ENCODE measurements around the gene BOC. TPM values are rescaled to one million over a fixed set of nuclear protein-coding genes. Genes with fewer than 3 reads are reported as not detected.
A peak's percentile ranks its signal among the peaks of the same experiment; 100 is the strongest.

Gene BOC
- total RNA-seq, 3 donors from 2014 or later, result 48.8 to 56.6 (median 55.1) TPM

DNA sequence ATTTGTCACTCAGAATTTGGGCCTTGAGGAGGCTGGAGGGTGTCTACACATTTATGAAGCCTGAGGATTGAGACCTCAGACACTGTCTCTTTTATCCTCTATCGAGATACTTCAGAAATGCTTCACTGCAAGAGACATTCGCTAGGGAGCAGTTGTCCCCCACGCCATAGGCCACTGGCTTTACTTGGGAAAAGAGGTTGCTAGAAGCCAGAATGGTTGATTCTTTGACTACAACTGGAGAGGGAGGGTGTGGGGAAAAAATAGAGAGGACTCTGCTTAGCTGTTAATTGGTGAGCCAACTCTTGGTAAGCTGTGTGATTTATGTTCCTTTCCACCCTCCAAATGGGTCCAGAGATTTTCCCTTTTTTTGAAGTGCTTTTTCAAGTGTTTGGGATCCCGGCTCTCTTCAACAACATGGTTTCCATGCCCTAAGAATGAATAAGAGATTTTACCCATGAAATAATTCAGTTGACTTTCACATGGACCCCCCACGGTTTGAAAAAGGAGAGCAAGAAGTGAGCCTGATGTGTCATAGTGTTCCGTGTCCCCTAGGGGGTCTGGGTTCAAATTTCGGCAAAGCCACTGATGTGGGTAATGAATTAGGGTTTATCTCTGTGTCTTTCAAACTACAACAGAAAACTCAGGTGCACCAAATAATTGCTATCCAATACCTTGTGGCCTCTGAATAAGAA is 2.7 kb downstream of the BOC start:
- H3K4me3 ChIP-seq, result peak overlapping the region; percentile 77 to 86 (median 85)
- DNase-seq (ENCODE audit: low spot score in 2 of 2), result no peak
- TF ChIP-seq CTCF (IDR thresholded peaks at IDR 0.05) (peak in 1 of 3 donors; percentile 10), POLR2A (IDR thresholded peaks at IDR 0.05) (no peak)
- H3K27ac ChIP-seq, result peak overlapping the region; percentile 93 to 99
- intact Hi-C loops (cut with DNase I; ENCODE audit: low total_unique reads), result no loop called here
- no peaks in the 10 kb centered on the region for H3K9me3 ChIP-seq
- H3K27me3 ChIP-seq, result no peaks in the 10 kb centered on the region
- no peaks in the 10 kb centered on the region for H3K36me3 ChIP-seq
- H3K4me1 ChIP-seq, result peaks cover 0 to 7% of the 10 kb centered on the region in 2 donors

- Histone ChIP-seq H3K27ac (peak overlapping the region; percentile 82 to 93), H3K4me1 (peaks cover 0 to 7% of the 10 kb centered on the region in 2 donors), H3K9me3 (no peaks in the 10 kb centered on the region), H3K27me3 (no peaks in the 10 kb centered on the region), H3K36me3 (no peaks in the 10 kb centered on the region), H3K4me3 (peak overlapping the region in 2 of 3 donors; percentile 23 to 86)
- intact Hi-C loops (cut with DNase I; ENCODE audit: low total_unique reads), result no loop called here
- DNase-seq (ENCODE audit: low spot score in 2 of 2), result no peak
- TF ChIP-seq POLR2A (IDR thresholded peaks at IDR 0.05), result no peak
- TF ChIP-seq CTCF (IDR thresholded peaks at IDR 0.05), result no peak
- no peak for TF ChIP-seq POLR2AphosphoS5 (IDR thresholded peaks at IDR 0.05)
Measured at GRCh38 chr3:113214917-113215595, 3.7 kb downstream of the BOC start.

GRCh38 chr3:113216393-113216792 is 5.0 kb downstream of the BOC start:
- Histone ChIP-seq H3K9me3 (no peaks in the 10 kb centered on the region), H3K27me3 (no peaks in the 10 kb centered on the region), H3K36me3 (no peaks in the 10 kb centered on the region), H3K27ac (peak overlapping the region; percentile 82 to 93), H3K4me1 (peaks cover 4 to 5% of the 10 kb centered on the region in 2 donors), H3K4me3 (no peak overlapping the region)
- TF ChIP-seq POLR2AphosphoS5 (IDR thresholded peaks at IDR 0.05) (no peak), POLR2A (IDR thresholded peaks at IDR 0.05) (no peak), CTCF (IDR thresholded peaks at IDR 0.05) (no peak)
- no peak for DNase-seq (ENCODE audit: low spot score in 2 of 2)
- intact Hi-C loops (cut with DNase I; ENCODE audit: low total_unique reads), result no loop called here

DNA sequence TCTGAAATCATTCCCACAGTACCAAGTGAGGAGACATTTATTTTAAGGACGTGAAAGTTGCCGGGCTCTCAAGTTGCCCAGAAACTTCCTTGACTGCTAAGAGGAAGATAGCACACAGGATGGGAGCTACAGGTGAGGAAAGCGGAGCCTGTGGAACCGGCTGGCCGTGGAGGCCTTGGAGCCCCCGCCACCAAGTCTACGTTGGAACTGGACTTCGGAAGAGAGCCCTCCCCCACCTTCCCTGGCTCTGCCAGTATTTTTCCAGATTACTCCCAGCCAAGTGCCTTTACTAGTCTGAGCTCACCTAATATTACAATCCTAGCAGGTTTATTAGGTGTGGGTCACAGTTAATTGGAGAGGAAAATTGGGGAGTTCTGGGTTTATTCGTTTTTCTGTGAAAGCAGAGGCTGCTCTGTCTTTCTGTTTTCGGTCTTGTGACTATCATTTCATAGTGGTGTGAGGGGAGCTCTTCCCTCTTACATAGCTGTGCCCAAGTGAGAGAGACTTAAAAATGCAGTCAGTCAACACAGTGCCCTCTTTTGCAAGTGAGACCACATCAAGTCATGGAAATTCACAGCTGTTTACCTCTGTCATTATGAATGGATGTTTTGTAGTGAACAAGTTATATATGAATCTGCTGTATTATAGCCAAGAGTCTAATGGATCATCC is 6.8 kb downstream of the BOC start:
- no peak overlapping the region for H3K4me3 ChIP-seq
- no peaks in the 10 kb centered on the region for H3K36me3 ChIP-seq
- TF ChIP-seq POLR2AphosphoS5 (IDR thresholded peaks at IDR 0.05) (no peak), POLR2A (IDR thresholded peaks at IDR 0.05) (no peak)
- peaks cover 4 to 21% of the 10 kb centered on the region in 2 donors for H3K4me1 ChIP-seq
- no peaks in the 10 kb centered on the region for H3K9me3 ChIP-seq
- no peak for DNase-seq (ENCODE audit: low spot score in 2 of 2)
- H3K27me3 ChIP-seq, result no peaks in the 10 kb centered on the region
- H3K27ac ChIP-seq, result peak overlapping the region; percentile 69 to 82
- intact Hi-C loops (cut with DNase I; ENCODE audit: low total_unique reads), result no loop called here

DNA sequence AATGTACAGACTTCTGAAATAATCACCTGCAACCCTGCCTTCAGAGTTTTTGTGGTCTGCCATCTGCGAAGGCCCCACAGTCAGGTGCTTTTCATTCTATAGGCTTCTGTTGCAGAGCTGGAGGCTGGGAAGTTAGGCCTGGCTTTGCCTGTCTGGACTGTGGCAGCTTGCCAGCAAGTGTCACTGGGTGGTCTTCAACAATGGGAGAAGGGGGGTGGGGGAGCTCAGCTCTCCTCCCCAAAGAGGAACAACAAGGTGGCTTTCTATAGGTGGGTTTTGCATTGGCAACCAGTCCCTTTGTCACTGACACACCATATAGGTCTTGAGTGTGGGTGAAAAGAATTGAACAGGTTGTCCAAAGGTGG is 7.3 kb downstream of the BOC start:
- DNase-seq (ENCODE audit: low spot score in 2 of 2), result no peak
- Histone ChIP-seq H3K27ac (peak overlapping the region; percentile 69 to 82), H3K27me3 (no peaks in the 10 kb centered on the region), H3K4me1 (peaks cover 4 to 21% of the 10 kb centered on the region in 2 donors), H3K36me3 (no peaks in the 10 kb centered on the region), H3K4me3 (no peak overlapping the region), H3K9me3 (no peaks in the 10 kb centered on the region)
- intact Hi-C loops (cut with DNase I; ENCODE audit: low total_unique reads), result no loop called here
- TF ChIP-seq POLR2A (IDR thresholded peaks at IDR 0.05), result no peak

All from breast epithelium (tissue), 4 donors.